SK-MEL-5 (cell line): ENCODE data around the gene IFNAR1. TPM values are rescaled to one million over a fixed set of nuclear protein-coding genes. Genes with fewer than 3 reads are reported as not detected.
"Not testable (repeated sequence)": the region's sequence is repeated elsewhere in the genome, so short reads cannot be mapped to it uniquely, and the experiment has no call there.

ENCODE experiments used
- DNase-seq: peaks from one replicate; pipeline ENCODE4 v3.0.0-alpha.2; 2016; ENCODE audit warnings: low read depth, low spot score
- in situ Hi-C: cut with HindIII; loops from 2 replicates; pipeline ENCODE4 v1.10.0; 2016; ENCODE audit warnings: low sequenced_read_pairs, high pct_unique_total_duplicates, low pct_unique_long_range_greater_than_20kb
- total RNA-seq: library from RNA; depleted of rRNA; stranded (reverse); fragments of >200 nt; shearing (Covaris generic); gene quantifications from 2 replicates; pipeline ENCODE4 v1.2.3, GENCODE V29; 2014

IFNAR1 gene
- total RNA-seq, 1 experiment from 2014 or later = 10.7 TPM

DNA sequence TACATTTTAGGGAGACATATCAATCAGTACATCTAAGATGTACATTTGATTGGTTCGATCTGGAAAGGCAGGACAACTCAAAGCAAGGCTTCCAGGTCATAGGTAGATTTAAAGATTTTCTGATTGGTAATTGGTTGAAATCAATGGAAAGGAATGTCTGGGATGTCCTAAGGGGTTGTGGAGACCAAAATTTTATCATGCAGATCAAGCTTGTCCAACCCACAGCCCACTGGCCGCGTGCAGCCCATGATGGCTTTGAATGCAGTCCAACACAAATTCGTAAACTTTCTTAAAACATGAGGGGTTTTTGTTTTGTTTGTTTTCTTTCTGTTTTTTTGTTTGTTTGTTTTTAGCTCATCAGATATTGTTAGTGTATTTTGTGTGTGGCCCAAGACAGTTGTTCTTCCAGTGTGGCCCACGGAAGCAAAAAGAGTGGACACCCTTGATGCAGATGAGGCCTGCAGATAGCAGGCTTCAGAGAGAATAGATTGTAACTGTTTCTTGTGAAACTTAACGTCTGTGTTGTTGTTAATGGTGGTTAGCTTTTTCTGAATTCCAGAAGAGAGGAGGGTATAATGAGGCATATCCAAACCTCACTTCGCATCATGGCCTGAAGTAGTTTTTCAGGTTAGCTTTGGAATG is 3.1 kb downstream of the IFNAR1 start:
- in situ Hi-C loops = no loop called here

GRCh38 chr21:33330726-33331125 is 6.0 kb downstream of the IFNAR1 start:
- in situ Hi-C loops = no loop called here
- DNase-seq = no peak

More for the DNA sequence above, 3.1 kb downstream of the IFNAR1 start:
- no peak for DNase-seq

GRCh38 chr21:33332143-33332542 is 7.4 kb downstream of the IFNAR1 start:
- in situ Hi-C loops = no loop called here
- DNase-seq = no peak

DNA sequence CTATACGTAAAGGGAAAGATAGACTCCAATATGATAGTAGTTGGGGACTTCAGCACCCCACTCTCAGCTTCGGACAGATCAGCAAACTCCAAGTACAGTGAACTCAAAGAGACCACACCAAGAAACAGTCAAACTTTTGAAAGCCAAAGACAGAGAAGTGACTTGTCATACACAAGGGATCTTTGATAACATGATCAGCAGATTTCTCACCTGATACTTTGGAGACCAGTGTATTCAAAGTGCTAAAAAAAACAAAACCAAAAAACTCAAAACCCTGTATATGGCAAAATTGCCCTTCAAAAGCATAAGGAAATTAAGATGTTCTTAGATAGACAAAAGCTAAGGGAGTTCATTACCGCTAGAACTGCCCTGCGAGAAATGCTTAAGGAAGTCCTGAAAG is 9.4 kb downstream of the IFNAR1 start:
- DNase-seq = no peak
- in situ Hi-C loops = no loop called here

DNA sequence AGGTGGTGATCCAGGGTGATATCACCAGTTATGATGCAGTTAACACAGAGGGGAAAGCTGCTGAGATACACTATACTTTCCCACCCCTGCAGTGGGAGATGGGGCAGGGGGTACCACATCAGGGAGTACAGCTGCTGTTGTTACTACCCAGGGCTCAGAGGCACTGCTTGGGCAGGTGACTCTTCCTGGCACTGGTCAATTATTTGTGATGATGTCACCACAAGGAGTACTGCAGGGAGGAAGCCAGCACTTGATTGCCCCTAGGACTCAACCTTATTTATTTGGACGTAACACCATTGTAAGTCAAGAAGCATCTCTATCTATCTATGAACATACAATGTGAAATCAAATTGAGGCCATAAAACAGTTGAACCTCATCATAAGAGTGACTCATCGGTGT is 10.1 kb downstream of the IFNAR1 start:
- in situ Hi-C loops = no loop called here
- DNase-seq = no peak

GRCh38 chr21:33339135-33339534 is 14.4 kb downstream of the IFNAR1 start:
- DNase-seq = no peak
- in situ Hi-C loops = no loop called here

DNA sequence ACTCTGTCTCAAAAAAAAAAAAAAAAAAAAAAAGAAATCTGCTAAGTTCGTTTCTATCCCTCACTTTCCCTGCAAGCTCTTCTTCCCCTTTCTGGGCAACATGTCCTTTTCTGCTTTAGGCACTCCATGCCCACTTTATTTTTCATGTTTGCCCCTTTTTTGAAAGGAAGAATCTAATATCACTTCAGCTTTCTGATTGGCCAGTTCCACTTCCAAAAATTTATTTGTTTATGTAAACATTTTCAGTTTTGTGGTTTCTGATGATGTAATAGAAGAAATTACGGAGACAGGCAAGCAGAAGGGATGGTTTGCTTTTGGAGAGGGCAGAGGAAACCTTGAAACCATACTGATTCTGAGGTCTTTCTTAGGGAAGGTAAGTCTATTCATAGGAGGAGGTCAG is 15.1 kb downstream of the IFNAR1 start:
- DNase-seq = no peak
- in situ Hi-C loops = no loop called here

DNA sequence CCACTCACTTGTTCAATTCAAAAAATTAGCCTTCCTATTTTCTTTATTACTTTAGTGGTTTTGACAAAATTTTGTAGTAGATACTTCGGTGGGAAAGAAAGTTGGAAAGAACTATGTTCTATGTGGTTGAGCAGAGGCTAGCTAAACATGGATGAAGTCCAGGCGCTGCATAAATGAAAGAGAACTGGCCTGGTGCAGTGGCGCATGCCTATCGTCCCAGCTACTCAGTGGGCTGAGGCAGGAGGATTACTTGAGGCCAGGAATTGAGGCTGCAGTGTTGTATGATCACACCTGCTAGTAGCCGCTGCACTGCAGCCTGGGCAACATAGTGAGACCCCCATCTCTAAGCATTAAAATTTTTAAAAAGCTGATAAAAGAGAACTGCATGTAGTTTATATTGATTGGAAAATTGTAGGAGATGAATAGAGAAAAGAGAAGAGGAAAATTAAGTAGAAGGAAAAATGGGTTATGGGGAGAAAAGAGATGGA is 21.0 kb downstream of the IFNAR1 start:
- in situ Hi-C loops = no loop called here

DNA sequence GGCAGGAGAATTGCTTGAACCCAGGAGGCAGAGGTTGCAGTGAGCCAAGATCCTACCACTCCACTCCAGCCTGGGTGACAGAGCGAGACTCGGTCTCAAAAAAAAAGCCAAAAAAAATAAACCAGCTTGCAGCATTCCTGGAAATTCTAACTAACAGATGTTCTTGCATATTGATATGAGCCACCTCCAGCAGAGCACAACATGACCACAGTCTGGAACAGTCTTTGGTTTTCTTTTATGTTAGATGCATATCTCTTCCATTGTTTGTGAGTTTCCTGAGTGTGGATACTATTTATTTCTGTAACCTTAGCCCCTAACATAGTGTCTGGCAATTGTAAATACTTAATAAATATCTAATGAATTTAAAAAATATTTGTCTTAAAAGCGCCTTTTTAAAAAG is 23.9 kb downstream of the IFNAR1 start:
- no peak for DNase-seq
- in situ Hi-C loops = no loop called here

More for the DNA sequence above, 21.0 kb downstream of the IFNAR1 start:
- no peak for DNase-seq

DNA sequence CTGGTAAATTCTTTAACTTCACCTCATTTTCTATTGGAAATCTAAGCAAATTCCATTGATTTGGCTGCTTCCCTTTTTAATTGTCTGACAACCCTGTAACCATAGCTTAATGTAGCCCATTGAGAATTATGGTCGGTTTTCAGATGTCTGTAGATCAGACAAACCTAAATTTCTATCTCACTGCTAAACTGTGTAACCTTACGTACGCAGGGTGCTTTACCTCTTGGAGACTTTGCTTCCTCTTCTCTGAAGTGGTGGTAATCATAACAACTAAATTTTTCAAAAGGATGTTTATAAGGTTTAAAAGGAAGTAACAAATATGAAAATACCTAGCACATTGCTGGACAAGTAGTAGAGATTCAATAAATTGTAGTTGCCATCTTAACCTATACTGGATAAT is 25.9 kb downstream of the IFNAR1 start:
- in situ Hi-C loops = no loop called here
- no peak for DNase-seq

DNA sequence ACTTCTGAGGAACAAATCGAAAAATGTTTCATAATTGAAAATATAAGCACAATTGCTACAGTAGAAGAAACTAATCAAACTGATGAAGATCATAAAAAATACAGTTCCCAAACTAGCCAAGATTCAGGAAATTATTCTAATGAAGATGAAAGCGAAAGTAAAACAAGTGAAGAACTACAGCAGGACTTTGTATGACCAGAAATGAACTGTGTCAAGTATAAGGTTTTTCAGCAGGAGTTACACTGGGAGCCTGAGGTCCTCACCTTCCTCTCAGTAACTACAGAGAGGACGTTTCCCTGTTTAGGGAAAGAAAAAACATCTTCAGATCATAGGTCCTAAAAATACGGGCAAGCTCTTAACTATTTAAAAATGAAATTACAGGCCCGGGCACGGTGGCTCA is 30.6 kb downstream of the IFNAR1 start:
- in situ Hi-C loops = no loop called here
- no peak for DNase-seq

- no peak for DNase-seq
- in situ Hi-C loops = no loop called here
These were observed 31.2 kb downstream of the IFNAR1 start for GRCh38 chr21:33355996-33356395.

GRCh38 chr21:33357177-33357576 is 32.4 kb downstream of the IFNAR1 start:
- in situ Hi-C loops = no loop called here

GRCh38 chr21:33359446-33359845 is 34.7 kb downstream of the IFNAR1 start:
- in situ Hi-C loops = no loop called here
- DNase-seq = no peak

More at GRCh38 chr21:33357177-33357576, 32.4 kb downstream of the IFNAR1 start:
- DNase-seq = no peak

- in situ Hi-C loops = no loop called here
These were observed 35.5 kb downstream of the IFNAR1 start for GRCh38 chr21:33360281-33360680.

DNA sequence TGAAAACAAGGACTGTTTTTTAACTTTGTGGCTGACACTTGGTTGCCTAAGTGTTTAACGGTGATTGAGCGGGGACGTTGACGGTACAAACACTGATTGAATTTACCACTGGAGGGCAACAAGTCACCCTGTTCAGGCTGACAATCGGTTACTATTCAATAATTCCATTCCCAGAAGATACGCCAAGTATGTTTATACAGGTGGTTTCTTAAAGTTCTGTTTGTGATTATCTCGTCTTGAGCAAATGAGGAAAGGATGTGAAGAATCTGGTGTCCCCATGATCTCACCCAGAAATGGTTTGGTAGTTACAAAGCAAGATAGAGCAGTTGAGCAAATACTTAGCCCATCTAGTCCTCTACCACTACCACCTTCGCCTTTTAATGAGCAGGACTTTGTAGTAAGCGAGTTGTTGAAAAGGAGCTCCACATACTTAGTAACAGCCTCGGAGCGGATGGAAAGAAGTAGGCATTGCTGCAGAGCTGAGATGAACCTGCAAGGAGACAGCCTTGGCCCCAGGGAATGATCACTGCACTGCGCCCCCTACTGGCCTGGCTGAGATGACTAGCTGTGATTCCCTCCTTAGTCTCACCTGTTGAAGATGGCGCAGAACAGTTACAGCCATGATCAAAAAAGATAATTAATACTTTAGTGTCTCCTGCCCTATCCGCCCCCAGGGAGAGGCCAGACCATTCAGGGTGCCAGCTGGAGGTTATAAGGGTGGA is 36.3 kb downstream of the IFNAR1 start:
- in situ Hi-C loops = no loop called here
- DNase-seq = peak; percentile 73

More at GRCh38 chr21:33360281-33360680, 35.5 kb downstream of the IFNAR1 start:
- DNase-seq = no peak

DNA sequence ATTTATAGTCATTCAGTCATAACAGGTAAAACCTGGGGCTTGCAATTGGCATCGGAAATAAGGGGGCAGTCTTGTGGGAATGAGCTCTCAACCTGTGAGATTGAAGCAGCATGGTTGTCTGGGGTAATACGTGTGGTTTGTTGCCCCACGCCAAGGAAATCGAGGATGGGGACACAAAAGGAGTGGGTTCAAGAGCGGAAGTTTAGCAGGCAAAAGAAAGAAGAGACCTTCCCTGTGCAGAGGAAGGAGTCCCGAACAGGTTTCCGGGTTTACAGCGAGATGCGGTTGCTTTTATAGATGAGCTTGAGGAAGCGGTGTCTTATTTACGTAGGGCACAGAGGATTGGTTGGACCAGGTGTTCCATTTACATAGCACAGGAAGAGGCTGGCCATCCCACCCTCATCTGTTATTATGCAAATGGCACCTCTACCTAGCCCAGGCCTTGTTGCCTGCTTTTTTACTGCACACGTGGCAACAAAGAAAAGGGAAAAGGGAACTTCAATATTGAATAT is 37.3 kb downstream of the IFNAR1 start:
- in situ Hi-C loops = no loop called here
- DNase-seq = no peak

DNA sequence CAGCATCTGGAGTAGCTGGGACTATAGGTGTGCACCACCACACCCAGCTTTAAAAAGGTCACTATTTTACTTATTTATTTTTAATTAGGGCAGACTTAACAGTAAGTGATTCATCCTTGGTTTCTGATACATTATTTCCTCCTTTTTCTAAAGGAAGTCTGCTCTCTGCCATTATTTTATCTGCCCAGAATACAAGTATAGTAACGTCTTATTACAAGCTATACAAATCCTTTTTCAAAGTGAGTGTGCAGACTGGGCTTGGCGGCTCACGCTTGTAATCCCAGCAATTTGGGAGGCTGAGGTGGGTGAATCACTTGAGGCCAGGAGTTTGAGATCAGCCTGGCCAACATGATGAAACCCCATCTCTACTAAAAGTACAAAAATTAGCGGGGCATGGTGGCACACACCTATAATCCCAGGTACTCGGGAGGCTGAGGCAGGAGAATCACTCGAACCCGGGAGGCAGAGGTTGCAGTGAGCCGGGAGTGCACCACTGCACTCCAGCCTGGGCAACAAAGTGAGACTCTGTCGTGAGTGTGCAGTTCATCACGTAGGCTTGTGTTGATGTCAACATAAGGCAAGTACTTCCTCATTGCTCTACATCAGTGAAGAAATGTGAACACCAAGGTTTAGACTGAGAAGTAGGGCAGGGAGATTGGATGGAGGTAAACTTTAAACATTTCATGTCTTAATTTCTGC is 39.3 kb downstream of the IFNAR1 start:
- DNase-seq, in situ Hi-C loops: not testable (repeated sequence)
